SK-N-SH treated with all-trans-retinoic acid at 6 μM for 48 hours (cell line): ENCODE results near the gene AR.

Experiments used
- ATAC-seq: fragments of 200-7000 bp; cut with Tn5 transposase; 3 replicates; pipeline ENCODE4 v1.9.1; 2020; ENCODE audit warnings: mild to moderate bottlenecking, moderate library complexity
- ARNTL ChIP-seq: fragments of 450-650 bp; formaldehyde crosslinking; IDR thresholded peaks from 2 replicates; pipeline ENCODE4 v1.5.0; 2020; ENCODE audit warnings: low read depth, mild to moderate bottlenecking, moderate library complexity, borderline replicate concordance
- BACH2 ChIP-seq: fragments of 250-450 bp; sonication (Bioruptor Pico); IDR thresholded peaks from 2 replicates; pipeline ENCODE4 v1.9.0; 2021; ENCODE audit warnings: mild to moderate bottlenecking, borderline replicate concordance
- CREB5 ChIP-seq: fragments of 250-450 bp; sonication (Bioruptor Pico); IDR thresholded peaks from 2 replicates; pipeline ENCODE4 v1.5.1; 2020; ENCODE audit warnings: low read depth, mild to moderate bottlenecking, moderate library complexity
- CSDC2 ChIP-seq: fragments of 250-450 bp; sonication (Bioruptor Pico); IDR thresholded peaks from 2 replicates; pipeline ENCODE4 v1.5.0; 2020; ENCODE audit warnings: mild to moderate bottlenecking, moderate library complexity
- ESRRG ChIP-seq: fragments of 250-450 bp; sonication (Bioruptor Pico); IDR thresholded peaks from 2 replicates; pipeline ENCODE4 v1.6.1; 2021; ENCODE audit warnings: mild to moderate bottlenecking
- GLIS3 ChIP-seq: fragments of 250-450 bp; sonication (Bioruptor Pico); IDR thresholded peaks from 2 replicates; pipeline ENCODE4 v1.5.0; 2020; ENCODE audit warnings: mild to moderate bottlenecking, moderate library complexity
- ISL1 ChIP-seq: fragments of 250-450 bp; sonication (Bioruptor Pico); IDR thresholded peaks from 2 replicates; pipeline ENCODE4 v2.1.2; 2022; ENCODE audit warnings: mild to moderate bottlenecking, moderate library complexity
- OSR1 ChIP-seq: fragments of 250-450 bp; sonication (Bioruptor Pico); IDR thresholded peaks from 2 replicates; pipeline ENCODE4 v1.8.0; 2022; ENCODE audit warnings: moderate library complexity, mild to moderate bottlenecking, inconsistent platforms
- PPARA ChIP-seq: fragments of 250-450 bp; sonication (Bioruptor Pico); IDR thresholded peaks from 2 replicates; pipeline ENCODE4 v1.5.0; 2020; ENCODE audit warnings: mild to moderate bottlenecking, borderline replicate concordance
- RARB ChIP-seq: fragments of 250-450 bp; sonication (Bioruptor Pico); IDR thresholded peaks from 2 replicates; pipeline ENCODE4 v1.8.0; 2021; ENCODE audit warnings: mild to moderate bottlenecking, moderate library complexity
- SNAI2 ChIP-seq: fragments of 250-450 bp; sonication (Bioruptor Pico); IDR thresholded peaks from 2 replicates; pipeline ENCODE4 v1.5.0; 2020; ENCODE audit warnings: mild to moderate bottlenecking, moderate library complexity
- TCF4 ChIP-seq: fragments of 250-450 bp; sonication (Bioruptor Pico); IDR thresholded peaks from 2 replicates; pipeline ENCODE4 v1.8.0; 2021; ENCODE audit warnings: mild to moderate bottlenecking, moderate library complexity, borderline replicate concordance
- TOX ChIP-seq: fragments of 250-450 bp; sonication (Bioruptor Pico); IDR thresholded peaks from 2 replicates; pipeline ENCODE4 v1.8.0; 2021; ENCODE audit warnings: mild to moderate bottlenecking, moderate library complexity, borderline replicate concordance
- TSHZ2 ChIP-seq: fragments of 250-450 bp; sonication (Bioruptor Pico); IDR thresholded peaks from 2 replicates; pipeline ENCODE4 v1.5.0; 2020; ENCODE audit warnings: mild to moderate bottlenecking, moderate library complexity
- ZFP30 ChIP-seq: fragments of 450-650 bp; formaldehyde crosslinking; IDR thresholded peaks from 2 replicates; pipeline ENCODE4 v1.5.0; 2022; ENCODE audit warnings: mild to moderate bottlenecking, moderate library complexity
- ZNF565 ChIP-seq: fragments of 450-650 bp; formaldehyde crosslinking; conservative IDR thresholded peaks from 2 replicates; pipeline ENCODE4 v1.5.0; 2020; ENCODE audit warnings: low read depth, mild to moderate bottlenecking, moderate library complexity
- ZNF70 ChIP-seq: fragments of 450-650 bp; formaldehyde crosslinking; IDR thresholded peaks from 2 replicates; pipeline ENCODE4 v1.5.0; 2020; ENCODE audit warnings: mild to moderate bottlenecking, moderate library complexity
- ZNF8 ChIP-seq: fragments of 450-650 bp; formaldehyde crosslinking; IDR thresholded peaks from 2 replicates; pipeline ENCODE4 v1.5.0; 2020; ENCODE audit warnings: mild to moderate bottlenecking, moderate library complexity
- TF ChIP-seq, protein P1 (sequence below): fragments of 250-450 bp; sonication (Bioruptor Pico); IDR thresholded peaks from 2 replicates; pipeline ENCODE4 v1.8.0; 2021; ENCODE audit warnings: low read depth, mild to moderate bottlenecking, moderate library complexity, borderline replicate concordance
- TF ChIP-seq, protein P2 (sequence below): fragments of 250-450 bp; sonication (Bioruptor Pico); IDR thresholded peaks from 2 replicates; pipeline ENCODE4 v1.8.0; 2020; ENCODE audit warnings: mild to moderate bottlenecking, moderate library complexity, borderline replicate concordance
- TF ChIP-seq, protein P3 (sequence below): fragments of 250-450 bp; sonication (Bioruptor Pico); IDR thresholded peaks from 2 replicates; pipeline ENCODE4 v1.5.1; 2021; ENCODE audit warnings: mild to moderate bottlenecking, moderate library complexity

The AR gene

DNA sequence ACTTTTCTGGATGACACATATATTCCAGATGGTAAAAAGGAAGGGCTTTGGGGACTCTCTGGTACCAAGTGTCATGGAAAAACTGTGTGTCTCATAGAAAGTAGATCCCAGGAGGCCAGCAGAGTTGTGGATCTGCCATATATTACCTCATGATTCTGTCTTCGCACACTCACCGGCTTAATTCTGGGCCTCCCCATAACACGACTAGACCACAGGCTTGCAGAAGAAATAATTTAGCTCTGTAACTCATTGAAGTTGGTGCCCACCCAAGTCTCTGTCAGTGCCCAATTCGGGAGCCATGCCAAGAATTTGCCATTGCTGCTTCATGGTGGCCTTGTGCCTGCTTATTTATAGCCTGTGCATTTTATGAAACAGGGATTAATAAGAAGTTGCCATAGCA, 104.5 kb downstream of the AR start:
- no peak for ATAC-seq
- TF ChIP-seq TCF4 = no peak
- no peak for TF ChIP-seq SNAI2 (CRISPR knock-in tag)

DNA sequence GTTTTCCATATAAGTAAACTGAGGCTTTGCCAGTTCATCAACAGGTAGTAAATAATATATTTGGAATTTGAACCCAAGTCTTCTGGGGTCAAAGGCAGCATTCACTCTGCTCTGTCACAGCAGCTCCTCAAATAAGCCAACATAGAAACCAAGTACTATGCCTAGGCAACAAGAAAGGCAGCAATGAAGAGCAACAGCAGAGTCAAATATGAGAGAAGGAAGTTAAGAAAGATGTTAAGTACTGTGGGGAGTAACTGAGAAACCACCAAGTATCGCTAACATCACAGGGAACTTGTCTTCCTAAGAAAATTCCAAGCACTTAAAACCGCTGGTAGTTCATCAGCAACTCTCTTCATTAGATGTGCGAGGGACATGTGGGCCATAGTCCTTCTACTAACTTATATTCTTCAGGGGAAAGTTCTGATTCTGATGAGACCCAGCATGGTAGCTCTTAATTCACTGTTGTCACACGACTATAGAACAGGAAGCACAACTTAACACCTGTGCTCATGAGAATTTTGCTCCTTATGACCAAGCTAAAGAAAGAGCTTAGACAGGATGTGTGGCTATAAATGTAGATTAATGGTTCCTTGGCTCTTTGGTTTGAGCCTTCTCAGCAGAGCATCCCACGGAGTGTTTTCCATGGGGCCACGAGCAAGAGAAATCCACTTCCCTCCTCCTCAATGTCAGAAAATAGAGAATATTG, 107.8 kb downstream of the AR start:
- ATAC-seq = no peak
- TF ChIP-seq ESRRG (CRISPR knock-in tag) (no peak), ZNF8 (no peak), CREB5 (no peak), TOX (CRISPR knock-in tag) (no peak), ZNF70 (CRISPR knock-in tag) (no peak), ZFP30 (CRISPR knock-in tag) (no peak), SNAI2 (CRISPR knock-in tag) (no peak), ARNTL (CRISPR knock-in tag) (no peak), GLIS3 (CRISPR knock-in tag) (no peak), ZNF565 (no peak), RARB (no peak), BACH2 (CRISPR knock-in tag) (no peak), PPARA (CRISPR knock-in tag) (no peak), TCF4 (no peak), ISL1 (CRISPR knock-in tag) (no peak), CSDC2 (CRISPR knock-in tag) (no peak)
- TF ChIP-seq, protein P1, sequence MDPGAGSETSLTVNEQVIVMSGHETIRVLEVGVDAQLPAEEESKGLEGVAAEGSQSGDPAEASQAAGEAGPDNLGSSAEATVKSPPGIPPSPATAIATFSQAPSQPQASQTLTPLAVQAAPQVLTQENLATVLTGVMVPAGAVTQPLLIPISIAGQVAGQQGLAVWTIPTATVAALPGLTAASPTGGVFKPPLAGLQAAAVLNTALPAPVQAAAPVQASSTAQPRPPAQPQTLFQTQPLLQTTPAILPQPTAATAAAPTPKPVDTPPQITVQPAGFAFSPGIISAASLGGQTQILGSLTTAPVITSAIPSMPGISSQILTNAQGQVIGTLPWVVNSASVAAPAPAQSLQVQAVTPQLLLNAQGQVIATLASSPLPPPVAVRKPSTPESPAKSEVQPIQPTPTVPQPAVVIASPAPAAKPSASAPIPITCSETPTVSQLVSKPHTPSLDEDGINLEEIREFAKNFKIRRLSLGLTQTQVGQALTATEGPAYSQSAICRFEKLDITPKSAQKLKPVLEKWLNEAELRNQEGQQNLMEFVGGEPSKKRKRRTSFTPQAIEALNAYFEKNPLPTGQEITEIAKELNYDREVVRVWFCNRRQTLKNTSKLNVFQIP = no peak
- TF ChIP-seq, protein P2, sequence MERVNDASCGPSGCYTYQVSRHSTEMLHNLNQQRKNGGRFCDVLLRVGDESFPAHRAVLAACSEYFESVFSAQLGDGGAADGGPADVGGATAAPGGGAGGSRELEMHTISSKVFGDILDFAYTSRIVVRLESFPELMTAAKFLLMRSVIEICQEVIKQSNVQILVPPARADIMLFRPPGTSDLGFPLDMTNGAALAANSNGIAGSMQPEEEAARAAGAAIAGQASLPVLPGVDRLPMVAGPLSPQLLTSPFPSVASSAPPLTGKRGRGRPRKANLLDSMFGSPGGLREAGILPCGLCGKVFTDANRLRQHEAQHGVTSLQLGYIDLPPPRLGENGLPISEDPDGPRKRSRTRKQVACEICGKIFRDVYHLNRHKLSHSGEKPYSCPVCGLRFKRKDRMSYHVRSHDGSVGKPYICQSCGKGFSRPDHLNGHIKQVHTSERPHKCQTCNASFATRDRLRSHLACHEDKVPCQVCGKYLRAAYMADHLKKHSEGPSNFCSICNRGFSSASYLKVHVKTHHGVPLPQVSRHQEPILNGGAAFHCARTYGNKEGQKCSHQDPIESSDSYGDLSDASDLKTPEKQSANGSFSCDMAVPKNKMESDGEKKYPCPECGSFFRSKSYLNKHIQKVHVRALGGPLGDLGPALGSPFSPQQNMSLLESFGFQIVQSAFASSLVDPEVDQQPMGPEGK (CRISPR knock-in tag) = no peak
- TF ChIP-seq, protein P3, sequence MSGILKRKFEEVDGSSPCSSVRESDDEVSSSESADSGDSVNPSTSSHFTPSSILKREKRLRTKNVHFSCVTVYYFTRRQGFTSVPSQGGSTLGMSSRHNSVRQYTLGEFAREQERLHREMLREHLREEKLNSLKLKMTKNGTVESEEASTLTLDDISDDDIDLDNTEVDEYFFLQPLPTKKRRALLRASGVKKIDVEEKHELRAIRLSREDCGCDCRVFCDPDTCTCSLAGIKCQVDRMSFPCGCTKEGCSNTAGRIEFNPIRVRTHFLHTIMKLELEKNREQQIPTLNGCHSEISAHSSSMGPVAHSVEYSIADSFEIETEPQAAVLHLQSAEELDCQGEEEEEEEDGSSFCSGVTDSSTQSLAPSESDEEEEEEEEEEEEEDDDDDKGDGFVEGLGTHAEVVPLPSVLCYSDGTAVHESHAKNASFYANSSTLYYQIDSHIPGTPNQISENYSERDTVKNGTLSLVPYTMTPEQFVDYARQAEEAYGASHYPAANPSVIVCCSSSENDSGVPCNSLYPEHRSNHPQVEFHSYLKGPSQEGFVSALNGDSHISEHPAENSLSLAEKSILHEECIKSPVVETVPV = no peak

DNA sequence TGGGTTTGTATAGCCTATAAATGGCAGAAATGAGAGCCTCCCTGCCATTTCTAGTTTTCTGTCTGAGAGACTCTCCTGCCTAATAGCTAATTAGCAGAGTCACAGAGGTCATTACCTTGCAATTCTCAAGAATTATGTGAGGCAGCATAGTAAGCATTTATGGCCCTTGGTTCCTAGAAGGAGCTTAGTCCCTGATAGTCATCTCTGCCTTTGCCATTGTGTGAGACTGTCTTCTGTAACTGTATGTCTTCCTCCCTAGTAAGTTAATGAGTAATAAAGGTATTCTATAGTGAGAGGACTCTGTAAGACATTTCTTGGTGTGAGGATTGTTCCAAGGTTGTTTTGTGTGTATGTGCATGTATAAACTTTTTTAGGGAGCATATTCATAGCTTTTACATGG, 108.7 kb downstream of the AR start:
- no peak for TF ChIP-seq OSR1 (CRISPR knock-in tag)
- no peak for TF ChIP-seq BACH2 (CRISPR knock-in tag)
- TF ChIP-seq ARNTL (CRISPR knock-in tag) = no peak
- TF ChIP-seq CSDC2 (CRISPR knock-in tag) = no peak
- no peak for TF ChIP-seq ZFP30 (CRISPR knock-in tag)
- TF ChIP-seq ESRRG (CRISPR knock-in tag) = no peak
- TF ChIP-seq ZNF8 = no peak
- TF ChIP-seq TSHZ2 (CRISPR knock-in tag) = no peak
- no peak for ATAC-seq
